Astrocyte of the spinal cord (primary cell): ENCODE measurements around the gene RNASE9.
A peak's percentile ranks its signal among the peaks of the same experiment; 100 is the strongest.

ENCODE experiments used
- DNase-seq: peaks from one replicate; pipeline ENCODE4 v3.0.0; 2011; ENCODE audit warnings: low read depth, low spot score
- H3K4me3 ChIP-seq: 2 replicates; pipeline ENCODE4 v1.5.1; 2011; ENCODE audit warnings: low read depth, mild to moderate bottlenecking, low read length, moderate library complexity
- in situ Hi-C: cut with HindIII; loops from 2 replicates; pipeline ENCODE4 v1.10.0; 2017; ENCODE audit warnings: low sequenced_read_pairs
- TF ChIP-seq, protein P1 (sequence below): IDR thresholded peaks from 2 replicates; pipeline ENCODE4 v1.5.1; 2012; ENCODE audit warnings: low read depth, mild to moderate bottlenecking, low read length, inconsistent platforms

The RNASE9 gene

DNA sequence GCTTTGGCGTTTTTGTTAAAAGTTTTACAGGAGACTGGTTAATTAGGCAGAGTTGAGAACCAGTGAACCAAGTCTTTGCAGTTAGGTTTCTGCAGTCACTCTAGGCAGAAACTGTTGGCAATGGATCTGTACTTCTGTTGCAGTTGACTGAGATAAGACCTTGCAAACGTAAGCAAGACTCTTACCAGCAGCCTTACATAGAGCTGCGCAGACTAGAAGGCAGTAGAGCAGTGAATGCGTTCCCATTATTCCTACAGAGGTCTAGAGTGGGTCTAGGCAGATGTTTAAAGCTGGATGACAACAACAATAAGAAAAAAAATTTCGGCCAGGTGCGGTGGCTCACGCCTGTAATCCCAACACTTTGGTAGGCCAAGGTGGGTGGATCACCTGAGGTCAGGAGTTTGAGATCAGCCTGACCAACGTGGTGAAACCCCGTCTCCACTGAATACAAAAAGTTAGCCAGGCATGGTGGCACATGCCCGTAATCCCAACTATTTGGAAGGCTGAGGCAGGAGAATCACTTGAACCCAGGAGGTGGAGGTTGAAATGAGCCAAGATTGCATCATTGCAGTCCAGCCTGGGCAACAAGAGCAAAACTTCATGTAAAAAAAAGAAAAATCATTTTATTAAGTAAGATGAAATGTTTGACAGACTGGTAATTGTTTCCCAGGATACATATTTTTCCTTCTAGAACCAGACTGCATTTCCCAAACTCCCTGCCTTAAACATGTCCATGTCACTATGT is 12.3 kb downstream of the RNASE9 start:
- no peak overlapping the region for H3K4me3 ChIP-seq
- in situ Hi-C loops, result no loop called here
- DNase-seq, result no peak
- TF ChIP-seq, protein P1, sequence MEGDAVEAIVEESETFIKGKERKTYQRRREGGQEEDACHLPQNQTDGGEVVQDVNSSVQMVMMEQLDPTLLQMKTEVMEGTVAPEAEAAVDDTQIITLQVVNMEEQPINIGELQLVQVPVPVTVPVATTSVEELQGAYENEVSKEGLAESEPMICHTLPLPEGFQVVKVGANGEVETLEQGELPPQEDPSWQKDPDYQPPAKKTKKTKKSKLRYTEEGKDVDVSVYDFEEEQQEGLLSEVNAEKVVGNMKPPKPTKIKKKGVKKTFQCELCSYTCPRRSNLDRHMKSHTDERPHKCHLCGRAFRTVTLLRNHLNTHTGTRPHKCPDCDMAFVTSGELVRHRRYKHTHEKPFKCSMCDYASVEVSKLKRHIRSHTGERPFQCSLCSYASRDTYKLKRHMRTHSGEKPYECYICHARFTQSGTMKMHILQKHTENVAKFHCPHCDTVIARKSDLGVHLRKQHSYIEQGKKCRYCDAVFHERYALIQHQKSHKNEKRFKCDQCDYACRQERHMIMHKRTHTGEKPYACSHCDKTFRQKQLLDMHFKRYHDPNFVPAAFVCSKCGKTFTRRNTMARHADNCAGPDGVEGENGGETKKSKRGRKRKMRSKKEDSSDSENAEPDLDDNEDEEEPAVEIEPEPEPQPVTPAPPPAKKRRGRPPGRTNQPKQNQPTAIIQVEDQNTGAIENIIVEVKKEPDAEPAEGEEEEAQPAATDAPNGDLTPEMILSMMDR, result no peak

DNA sequence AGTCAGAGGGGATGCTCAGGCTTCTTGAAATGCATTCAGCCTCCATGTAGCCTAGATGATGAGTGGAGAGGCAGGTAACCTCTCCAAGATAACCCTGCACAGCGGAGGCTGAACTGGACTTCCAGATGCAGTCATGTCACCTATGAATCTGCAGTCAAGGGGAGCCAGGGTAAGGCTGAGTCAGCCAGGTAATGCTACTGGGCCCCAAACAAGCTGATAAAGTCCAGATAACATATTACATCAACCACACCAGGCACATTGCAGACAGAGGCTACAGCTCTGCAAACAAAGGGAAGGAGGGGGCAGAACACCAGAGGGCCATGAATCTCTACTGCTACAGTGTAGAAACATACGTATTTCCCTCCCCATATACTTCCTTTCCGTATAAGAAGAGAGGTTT is 14.0 kb downstream of the RNASE9 start:
- H3K4me3 ChIP-seq, result no peak overlapping the region
- DNase-seq, result no peak
- in situ Hi-C loops, result no loop called here
- TF ChIP-seq, protein P1, result no peak

DNA sequence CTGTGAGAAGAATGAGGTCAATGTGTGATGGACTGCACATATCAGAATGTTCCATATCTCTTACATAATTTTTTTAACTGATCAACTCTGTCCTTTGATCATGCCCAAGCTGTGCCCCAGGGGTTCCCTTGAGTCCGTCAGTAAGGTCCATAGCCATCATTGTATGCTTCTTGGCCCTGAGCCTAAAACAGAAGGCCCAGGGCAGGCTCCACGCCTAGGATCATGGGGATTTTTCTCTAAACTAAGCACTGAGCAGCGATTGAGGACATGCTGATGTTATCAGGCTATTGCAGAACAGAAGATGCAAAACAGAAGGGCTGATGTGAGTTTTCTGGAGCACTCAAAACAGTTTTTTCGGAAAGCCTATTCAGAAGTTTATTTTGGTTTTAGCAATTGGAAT is 20.9 kb downstream of the RNASE9 start:
- no peak overlapping the region for H3K4me3 ChIP-seq
- no peak for DNase-seq
- TF ChIP-seq, protein P1, result no peak
- in situ Hi-C loops, result no loop called here

DNA sequence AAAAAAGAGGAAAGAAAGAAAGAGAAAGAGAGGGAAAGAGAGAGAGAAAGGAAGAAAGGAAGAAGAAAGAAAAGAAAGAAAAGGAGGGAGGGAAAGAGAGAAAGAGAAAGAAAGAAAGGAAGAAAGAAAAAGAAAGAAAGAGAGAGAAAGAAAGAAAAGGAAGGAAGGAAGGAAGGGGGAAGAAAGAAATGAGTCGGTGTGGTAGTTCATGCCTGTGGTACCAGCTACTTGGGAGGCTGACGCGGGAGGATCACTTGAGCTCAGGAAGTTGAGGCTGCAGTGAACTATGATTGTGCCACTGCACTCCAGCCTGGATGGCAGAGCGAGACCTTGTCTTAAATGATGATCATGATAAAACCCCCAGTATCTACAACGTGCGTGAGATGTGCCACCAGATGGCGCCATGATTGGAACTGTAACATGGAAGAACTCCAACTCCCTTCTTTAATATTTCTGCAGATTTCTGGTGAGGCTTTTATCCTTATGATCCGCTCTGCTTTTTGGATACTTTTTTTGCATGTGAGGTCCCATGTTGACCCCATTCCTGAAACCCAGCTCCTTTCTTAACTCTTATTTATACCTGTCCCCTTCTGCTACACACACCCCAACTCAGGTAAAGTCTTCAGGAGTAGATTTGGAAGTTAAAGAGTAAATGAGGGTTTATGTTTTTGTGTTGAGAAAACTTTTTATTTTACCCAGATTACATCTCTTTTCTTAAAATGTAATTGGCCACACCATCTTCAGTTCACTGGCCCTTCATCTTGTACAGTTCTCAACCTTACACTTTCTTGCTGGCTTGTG is 29.9 kb downstream of the RNASE9 start:
- in situ Hi-C loops, result no loop called here
- H3K4me3 ChIP-seq, result no peak overlapping the region
- peak; percentile 63 for DNase-seq
- TF ChIP-seq, protein P1, result peak; percentile 73

DNA sequence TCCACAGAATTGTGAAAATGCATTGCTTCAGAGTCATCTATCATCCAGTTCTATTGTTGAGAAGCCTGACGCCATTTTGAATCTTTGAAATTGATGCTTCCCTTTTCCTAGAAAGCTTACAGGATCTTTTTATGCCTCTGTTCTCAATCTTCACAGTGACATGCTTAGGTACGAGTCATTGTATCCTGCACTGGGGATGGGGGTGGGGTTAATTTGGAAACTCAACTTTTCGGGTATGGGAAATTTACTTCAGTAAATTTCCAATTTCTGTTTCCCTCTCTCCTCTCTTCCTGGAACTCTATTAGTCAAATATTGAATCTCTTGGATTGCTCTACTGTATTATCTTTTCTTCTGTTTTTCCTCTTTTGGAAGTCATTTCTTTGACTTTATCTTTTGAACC is 31.0 kb downstream of the RNASE9 start:
- in situ Hi-C loops, result no loop called here
- TF ChIP-seq, protein P1, result no peak
- no peak for DNase-seq
- no peak overlapping the region for H3K4me3 ChIP-seq

DNA sequence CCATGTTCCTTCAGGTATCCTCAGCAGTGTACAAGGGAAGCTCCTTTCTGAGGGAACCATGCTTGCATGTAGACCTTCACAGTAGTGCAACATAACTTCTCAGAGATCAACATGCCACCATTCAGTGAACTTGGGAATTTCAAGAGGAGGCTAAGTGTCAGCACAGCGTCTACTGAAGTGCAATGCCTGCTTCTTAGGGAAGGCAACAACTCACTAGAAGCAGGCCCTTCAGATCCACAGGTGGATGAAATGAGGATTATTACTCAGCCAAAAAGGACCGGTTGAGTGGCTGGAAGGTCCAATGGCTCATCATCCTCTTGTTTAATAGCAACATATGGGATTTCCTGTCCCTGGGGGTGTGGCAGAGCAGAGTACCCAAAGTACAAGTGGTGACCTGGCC is 36.8 kb downstream of the RNASE9 start:
- DNase-seq, result no peak
- TF ChIP-seq, protein P1, result no peak
- in situ Hi-C loops, result no loop called here
- H3K4me3 ChIP-seq, result no peak overlapping the region
